Thyroid gland (tissue), 4 donors: ENCODE results near the gene MEN1.

ENCODE experiments used
- CTCF ChIP-seq, 6 experiments: fragments of 200-600 bp in 3 of 6; fragments of 450-650 bp in 3 of 6; sonication (generic) in 3 of 6; IDR thresholded peaks; one replicate each; pipeline ENCODE4 v1.5.1; 2016 to 2019; ENCODE audit warnings: antibody characterized with exemption in 6 of 6, mild to moderate bottlenecking in 2 of 6, inconsistent platforms in 1 of 6, moderate library complexity in 1 of 6
- POLR2A ChIP-seq, 2 donors: fragments of 450-650 bp; IDR thresholded peaks; one replicate each; pipeline ENCODE4 v1.6.1; 2017; ENCODE audit warnings: antibody characterized with exemption in 2 of 2, mild to moderate bottlenecking in 2 of 2, moderate library complexity in 1 of 2

- TF ChIP-seq CTCF (IDR thresholded peaks at IDR 0.05) = no peak
- no peak for TF ChIP-seq POLR2A (IDR thresholded peaks at IDR 0.05)
Measured at GRCh38 chr11:64810891-64811272, 531 bp upstream of the MEN1 start.
